ENCODE results near the gene IL12RB1. TPM values are rescaled to one million over a fixed set of nuclear protein-coding genes. Genes with fewer than 3 reads are reported as not detected.

Gene IL12RB1
- total and polyA plus RNA-seq, 2 of the 8 experiments (the other 6 are each of a cell fraction or from before 2014, with no cell fraction given), result 0.03 TPM; not detected in 1

- TF ChIP-seq, protein P1, sequence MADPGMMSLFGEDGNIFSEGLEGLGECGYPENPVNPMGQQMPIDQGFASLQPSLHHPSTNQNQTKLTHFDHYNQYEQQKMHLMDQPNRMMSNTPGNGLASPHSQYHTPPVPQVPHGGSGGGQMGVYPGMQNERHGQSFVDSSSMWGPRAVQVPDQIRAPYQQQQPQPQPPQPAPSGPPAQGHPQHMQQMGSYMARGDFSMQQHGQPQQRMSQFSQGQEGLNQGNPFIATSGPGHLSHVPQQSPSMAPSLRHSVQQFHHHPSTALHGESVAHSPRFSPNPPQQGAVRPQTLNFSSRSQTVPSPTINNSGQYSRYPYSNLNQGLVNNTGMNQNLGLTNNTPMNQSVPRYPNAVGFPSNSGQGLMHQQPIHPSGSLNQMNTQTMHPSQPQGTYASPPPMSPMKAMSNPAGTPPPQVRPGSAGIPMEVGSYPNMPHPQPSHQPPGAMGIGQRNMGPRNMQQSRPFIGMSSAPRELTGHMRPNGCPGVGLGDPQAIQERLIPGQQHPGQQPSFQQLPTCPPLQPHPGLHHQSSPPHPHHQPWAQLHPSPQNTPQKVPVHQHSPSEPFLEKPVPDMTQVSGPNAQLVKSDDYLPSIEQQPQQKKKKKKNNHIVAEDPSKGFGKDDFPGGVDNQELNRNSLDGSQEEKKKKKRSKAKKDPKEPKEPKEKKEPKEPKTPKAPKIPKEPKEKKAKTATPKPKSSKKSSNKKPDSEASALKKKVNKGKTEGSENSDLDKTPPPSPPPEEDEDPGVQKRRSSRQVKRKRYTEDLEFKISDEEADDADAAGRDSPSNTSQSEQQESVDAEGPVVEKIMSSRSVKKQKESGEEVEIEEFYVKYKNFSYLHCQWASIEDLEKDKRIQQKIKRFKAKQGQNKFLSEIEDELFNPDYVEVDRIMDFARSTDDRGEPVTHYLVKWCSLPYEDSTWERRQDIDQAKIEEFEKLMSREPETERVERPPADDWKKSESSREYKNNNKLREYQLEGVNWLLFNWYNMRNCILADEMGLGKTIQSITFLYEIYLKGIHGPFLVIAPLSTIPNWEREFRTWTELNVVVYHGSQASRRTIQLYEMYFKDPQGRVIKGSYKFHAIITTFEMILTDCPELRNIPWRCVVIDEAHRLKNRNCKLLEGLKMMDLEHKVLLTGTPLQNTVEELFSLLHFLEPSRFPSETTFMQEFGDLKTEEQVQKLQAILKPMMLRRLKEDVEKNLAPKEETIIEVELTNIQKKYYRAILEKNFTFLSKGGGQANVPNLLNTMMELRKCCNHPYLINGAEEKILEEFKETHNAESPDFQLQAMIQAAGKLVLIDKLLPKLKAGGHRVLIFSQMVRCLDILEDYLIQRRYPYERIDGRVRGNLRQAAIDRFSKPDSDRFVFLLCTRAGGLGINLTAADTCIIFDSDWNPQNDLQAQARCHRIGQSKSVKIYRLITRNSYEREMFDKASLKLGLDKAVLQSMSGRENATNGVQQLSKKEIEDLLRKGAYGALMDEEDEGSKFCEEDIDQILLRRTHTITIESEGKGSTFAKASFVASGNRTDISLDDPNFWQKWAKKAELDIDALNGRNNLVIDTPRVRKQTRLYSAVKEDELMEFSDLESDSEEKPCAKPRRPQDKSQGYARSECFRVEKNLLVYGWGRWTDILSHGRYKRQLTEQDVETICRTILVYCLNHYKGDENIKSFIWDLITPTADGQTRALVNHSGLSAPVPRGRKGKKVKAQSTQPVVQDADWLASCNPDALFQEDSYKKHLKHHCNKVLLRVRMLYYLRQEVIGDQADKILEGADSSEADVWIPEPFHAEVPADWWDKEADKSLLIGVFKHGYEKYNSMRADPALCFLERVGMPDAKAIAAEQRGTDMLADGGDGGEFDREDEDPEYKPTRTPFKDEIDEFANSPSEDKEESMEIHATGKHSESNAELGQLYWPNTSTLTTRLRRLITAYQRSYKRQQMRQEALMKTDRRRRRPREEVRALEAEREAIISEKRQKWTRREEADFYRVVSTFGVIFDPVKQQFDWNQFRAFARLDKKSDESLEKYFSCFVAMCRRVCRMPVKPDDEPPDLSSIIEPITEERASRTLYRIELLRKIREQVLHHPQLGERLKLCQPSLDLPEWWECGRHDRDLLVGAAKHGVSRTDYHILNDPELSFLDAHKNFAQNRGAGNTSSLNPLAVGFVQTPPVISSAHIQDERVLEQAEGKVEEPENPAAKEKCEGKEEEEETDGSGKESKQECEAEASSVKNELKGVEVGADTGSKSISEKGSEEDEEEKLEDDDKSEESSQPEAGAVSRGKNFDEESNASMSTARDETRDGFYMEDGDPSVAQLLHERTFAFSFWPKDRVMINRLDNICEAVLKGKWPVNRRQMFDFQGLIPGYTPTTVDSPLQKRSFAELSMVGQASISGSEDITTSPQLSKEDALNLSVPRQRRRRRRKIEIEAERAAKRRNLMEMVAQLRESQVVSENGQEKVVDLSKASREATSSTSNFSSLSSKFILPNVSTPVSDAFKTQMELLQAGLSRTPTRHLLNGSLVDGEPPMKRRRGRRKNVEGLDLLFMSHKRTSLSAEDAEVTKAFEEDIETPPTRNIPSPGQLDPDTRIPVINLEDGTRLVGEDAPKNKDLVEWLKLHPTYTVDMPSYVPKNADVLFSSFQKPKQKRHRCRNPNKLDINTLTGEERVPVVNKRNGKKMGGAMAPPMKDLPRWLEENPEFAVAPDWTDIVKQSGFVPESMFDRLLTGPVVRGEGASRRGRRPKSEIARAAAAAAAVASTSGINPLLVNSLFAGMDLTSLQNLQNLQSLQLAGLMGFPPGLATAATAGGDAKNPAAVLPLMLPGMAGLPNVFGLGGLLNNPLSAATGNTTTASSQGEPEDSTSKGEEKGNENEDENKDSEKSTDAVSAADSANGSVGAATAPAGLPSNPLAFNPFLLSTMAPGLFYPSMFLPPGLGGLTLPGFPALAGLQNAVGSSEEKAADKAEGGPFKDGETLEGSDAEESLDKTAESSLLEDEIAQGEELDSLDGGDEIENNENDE (IDR thresholded peaks at IDR 0.05; ENCODE audit: insufficient replicate concordance, low read length), result no peak
- no peak for TF ChIP-seq SUZ12 (IDR thresholded peaks at IDR 0.05; ENCODE audit: low read length)
- no peak for TF ChIP-seq HDAC6 (IDR thresholded peaks at IDR 0.05; ENCODE audit: low read depth, low read length)
- no peak for TF ChIP-seq RXRA (IDR thresholded peaks at IDR 0.05; ENCODE audit: insufficient read depth, low read depth, low read length)
- TF ChIP-seq ASH2L (IDR thresholded peaks at IDR 0.05; ENCODE audit: low read length), result no peak
- no peak for TF ChIP-seq YY1 (IDR thresholded peaks at IDR 0.05; ENCODE audit: low read depth, low read length)
- no peak for TF ChIP-seq GTF2F1 (IDR thresholded peaks at IDR 0.05; ENCODE audit: borderline replicate concordance, low read depth, low read length)
- no peak for TF ChIP-seq HDAC2 (IDR thresholded peaks at IDR 0.05; ENCODE audit: borderline replicate concordance in 1 of 2, low read depth in 2 of 2, low read length in 2 of 2)
- TF ChIP-seq SRF (IDR thresholded peaks at IDR 0.05; ENCODE audit: low read depth, low read length), result no peak
These were observed 4.5 kb upstream of the IL12RB1 start (continued) for GRCh38 chr19:18091217-18091608.
